GM19468 (cell line): ENCODE measurements around the gene NUBP2.

Experiments
- ATAC-seq: cut with Tn5 transposase; IDR thresholded peaks from one replicate; pipeline ENCODE4 v1.9.1; 2021; ENCODE audit warnings: mild to moderate bottlenecking, moderate library complexity, moderate number of reproducible peaks; ENCODE audit not compliant: unreplicated experiment; ENCODE audit errors: extremely low read depth

NUBP2 gene

GRCh38 chr16:1770328-1771187 lies 12.2 kb upstream of the NUBP2 start:
- ATAC-seq = no peak

DNA sequence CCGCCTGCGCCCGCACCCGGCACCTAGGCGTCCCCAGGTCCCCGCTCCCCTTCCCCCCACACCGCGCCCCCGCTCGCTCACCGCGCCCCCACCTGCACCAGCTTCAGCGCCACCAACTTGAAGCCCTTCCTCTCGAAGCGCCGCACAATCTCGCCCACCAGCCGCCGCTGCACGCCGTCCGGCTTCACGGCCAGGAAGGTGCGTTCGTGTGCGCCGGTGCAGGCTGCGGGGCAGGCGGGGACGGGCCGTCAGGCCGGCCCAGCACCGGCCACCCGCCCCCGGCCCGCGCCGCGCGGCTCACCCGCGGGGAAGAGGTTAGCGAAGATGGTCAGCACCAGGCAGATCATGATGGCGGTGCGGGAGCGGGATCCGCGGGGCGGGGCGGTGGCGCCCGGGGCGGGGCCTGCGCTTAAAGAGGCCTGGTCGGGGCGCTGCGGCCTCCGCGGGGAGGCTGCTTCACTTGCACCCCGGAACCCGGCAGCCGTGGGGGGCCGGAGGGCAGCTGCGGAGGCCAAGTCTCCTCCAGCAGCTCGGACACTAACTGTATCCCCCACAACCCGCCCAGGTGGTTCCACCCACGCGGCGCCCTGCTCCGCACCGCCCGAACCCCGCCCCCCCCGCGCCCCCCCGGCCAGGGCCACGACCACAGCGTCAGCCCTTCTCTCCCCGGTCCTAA lies 11.4 kb upstream of the NUBP2 start, which contains the start of gene NME3:
Gene NME3, minus strand, starts transcription at position 356 of the 676 bp plus-strand sequence. Its CDS starts 9 bp downstream, at position 347.
- ATAC-seq = no peak

- no peak for ATAC-seq
Observed at GRCh38 chr16:1771864-1772361, 10.8 kb upstream of the NUBP2 start.

DNA sequence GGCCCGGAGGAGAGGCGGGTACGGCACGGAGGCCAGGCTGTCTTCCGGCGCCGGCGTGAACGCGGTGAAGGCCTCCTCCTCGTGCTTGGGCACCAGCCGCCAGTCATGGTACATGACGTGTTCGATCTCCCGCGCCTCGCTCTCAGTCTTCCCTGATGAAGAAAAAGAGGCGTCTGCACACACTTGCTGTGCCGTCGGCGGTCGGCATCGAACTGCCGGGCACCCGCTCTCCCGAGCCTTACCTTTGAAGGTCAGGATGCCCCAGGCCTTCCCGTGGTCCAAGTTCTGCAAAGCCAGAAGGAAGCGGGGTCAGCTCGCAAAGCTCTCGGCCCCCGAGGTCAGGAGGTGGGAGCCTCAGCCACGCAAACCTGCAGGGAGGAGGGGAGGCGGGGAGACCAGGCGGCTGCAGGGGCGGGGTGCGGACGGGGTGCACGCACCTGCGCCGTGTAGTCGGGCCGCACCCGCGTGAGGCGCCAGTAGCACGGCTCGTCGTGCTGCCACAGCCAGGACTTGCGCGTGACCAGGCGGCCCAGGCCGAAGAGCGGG lies 10.3 kb upstream of the NUBP2 start, which contains the start of gene EME2:
Gene EME2, plus strand, starts transcription at position 449 of the 546 bp plus-strand sequence. CDS start 418 bp downstream, outside the sequence.
- no peak for ATAC-seq

GRCh38 chr16:1772908-1773702 lies 9.7 kb upstream of the NUBP2 start, which contains the start of gene MRPS34:
Gene MRPS34, minus strand, starts transcription at chr16:1773134. Its CDS starts 15 bp downstream, at chr16:1773119.
- peak; percentile 27 for ATAC-seq

DNA sequence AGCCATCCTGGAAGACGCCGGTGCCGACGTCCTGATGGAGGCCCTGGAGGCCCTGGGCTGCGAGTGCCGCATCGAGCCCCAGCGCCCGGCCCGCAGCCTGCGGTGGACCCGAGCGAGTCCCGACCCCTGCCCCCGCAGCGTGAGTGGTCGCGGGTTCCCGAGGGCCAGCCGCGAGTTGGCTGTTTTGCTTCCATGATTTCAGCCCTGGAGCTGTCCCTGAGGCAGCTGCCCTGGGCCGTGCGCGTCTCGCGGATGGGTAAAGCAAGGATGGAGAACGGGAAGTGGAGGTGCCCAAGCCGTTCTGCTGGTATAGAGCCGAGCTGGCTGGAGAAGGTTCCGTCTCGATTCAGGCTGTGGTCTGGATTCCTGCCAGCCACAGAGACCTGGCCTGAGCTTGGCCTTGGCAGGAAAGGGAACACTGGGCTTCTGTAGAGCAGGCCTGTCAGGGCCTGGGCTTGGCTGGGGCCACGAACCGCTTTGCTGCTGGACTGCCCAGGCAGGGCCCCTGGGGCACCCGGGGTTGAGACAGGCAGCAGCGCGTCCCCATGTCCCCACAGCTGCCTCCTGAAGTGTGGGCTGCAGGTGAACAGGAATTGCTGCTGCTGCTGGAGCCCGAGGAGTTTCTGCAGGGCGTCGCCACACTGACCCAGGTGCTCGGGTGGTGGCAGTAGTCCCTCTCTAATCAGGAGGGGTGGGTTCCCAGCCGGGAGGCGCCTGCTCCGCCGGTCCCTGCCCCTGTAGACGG lies 8.9 kb upstream of the NUBP2 start:
- ATAC-seq = no peak

DNA sequence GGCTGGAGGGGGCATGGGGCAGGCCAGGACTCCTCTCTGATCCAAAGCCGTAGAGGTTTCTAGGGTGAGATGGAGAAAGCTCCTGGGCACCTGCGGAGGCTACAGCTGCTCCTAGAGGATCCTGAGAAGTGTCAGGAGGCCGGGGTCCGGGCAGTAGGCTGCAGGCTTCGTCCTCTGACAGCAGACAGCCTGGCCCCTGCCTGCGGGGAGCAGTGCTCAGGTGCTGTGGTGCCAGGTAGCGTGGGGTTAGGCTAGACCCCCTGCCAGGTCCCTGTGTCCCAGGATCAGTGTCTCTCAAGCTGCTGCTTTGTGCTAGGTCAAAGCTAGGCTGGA lies 8.3 kb upstream of the NUBP2 start:
- ATAC-seq = no peak

- no peak for ATAC-seq
Observed at GRCh38 chr16:1775006-1775845, 7.5 kb upstream of the NUBP2 start.

DNA sequence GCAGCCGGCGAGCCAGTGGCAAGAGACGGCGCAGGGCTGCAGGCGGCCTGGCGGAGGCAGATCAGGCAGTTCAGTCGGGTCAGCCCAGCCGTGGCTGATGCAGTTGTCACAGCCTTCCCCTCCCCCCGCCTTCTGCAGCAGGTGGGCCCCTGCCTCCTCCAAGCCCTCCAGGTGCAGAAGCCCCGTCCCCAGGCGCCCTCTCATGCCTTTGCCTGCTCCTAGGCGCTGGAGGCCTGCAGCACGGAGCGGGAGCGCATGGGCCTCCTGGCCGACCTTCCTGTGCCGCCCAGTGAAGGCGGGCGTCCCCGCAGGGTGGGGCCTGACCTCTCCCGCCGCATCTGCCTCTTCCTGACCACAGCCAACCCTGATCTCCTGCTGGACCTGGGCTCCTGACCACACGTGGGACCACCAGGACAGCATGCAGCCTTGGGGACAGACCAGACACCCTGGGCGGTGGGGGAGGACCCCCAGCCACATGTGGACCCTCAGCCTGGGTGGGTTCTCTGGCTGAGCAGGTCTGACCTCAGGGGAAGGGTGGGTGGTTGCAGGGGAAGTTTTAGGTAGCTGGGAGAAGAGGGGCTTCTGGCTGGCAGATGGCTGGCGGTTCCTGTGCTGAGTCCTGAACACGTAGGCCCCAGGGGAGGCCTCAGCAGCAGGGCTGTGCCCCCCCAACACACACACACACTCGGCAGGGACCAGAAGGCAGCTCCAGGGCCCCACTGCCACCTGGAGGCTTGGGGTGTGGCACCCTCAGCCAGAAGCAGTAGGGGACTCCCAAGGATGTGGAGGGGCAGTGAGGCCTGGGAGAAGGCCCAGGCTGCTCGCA lies 6.7 kb upstream of the NUBP2 start:
- ATAC-seq = no peak

DNA sequence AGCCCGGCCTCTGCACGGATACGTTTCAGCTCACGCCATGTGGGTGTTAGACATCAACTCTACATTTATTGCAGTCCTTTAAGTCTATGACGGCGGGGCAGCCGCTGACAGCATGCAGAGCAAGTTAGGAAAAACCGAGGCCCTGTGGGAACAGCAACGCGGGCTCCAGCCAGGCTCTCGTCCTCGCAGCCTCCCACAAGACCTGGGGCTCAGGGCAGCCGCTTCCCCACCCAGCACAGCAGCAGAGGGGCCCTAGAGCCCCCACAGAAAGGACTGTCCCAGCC lies 6.1 kb upstream of the NUBP2 start:
- ATAC-seq = no peak

GRCh38 chr16:1776991-1777374 lies 5.8 kb upstream of the NUBP2 start:
- ATAC-seq = no peak

DNA sequence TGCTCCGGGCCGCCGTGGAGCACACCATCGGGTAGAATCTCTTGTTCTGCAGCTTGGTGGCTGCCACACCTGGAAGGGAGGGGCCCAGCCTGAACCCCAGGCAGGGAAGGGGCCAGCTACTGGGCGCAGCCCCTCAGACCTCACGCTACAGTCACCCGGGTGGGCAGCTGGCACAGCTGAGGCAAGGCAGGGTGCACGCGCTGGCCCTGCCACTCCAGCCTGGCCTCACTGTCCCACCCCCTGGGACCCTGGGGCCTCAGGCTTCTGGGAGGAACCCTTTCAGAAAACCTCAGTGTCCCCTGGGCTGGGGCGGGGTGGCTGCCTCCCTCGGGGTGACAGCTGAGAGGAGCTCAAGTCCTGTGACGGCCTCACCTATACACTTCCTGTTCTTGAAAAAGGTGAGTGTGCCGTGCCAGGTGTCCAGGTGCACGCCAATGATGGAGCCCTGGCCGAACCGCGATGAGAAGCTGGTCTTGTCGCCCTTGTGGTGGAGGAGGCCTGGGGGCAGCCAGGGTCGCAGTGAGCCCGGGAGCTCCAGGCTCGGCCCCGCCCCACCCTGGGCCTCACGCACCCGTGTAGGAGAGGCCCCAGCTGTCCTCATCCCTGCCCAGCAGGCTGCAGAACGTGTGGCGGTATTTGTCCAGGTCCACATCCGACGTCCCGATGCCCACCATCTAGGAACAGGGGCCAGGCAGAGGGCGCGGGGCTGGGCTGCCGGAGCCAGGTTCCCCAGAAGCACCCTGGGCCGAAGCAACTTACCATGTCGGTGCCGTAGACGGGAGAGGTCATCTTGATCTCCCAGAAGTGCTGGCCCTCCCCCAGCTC lies 5.2 kb upstream of the NUBP2 start:
- no peak for ATAC-seq

DNA sequence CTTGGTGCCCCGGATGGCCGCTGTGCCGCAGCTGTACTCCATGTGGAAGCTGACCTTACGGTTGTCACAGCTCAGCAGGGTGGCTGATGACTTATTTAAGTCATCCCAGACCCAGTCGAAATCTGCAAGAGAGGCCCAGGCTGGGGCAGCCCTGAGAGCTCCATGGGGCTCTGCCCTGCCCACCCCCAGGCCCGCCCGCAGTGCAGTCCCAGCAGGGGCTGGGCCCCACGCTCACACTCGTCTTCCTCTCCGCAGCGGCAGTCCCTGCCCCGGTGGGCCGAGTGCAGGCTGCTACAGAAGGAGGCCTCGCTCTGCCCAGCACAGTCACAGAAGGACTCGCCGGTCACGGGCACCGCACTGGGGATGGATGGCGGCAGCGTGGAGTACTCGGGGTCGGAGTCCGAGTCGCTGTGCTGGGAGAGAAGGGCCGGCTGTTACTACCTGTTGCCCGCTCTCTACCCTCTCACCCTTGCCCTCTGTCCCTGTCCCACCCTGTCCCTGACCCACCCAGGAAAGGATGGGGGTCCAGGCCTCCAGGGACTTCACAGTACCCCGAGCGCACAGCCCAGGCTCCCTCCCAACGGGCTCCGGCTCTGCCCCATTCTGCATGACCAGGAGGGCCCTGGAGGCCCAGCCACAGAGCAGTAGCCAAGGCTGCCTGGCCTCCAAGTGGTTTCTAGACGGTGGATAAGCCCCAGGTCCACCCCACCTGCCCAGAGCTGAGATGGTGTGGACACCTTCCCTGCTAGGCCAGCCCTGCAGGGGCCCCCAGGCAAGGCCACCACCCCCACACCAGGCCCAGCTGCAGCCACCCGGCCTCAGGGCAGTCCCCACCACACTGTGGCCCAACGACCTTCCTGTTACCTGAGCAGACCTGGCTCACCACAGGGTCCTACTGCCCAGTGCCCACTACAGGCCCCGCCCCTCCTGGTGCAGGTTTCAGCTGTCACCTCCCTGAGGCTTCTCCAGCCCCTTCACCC lies 4.3 kb upstream of the NUBP2 start:
- ATAC-seq = no peak

DNA sequence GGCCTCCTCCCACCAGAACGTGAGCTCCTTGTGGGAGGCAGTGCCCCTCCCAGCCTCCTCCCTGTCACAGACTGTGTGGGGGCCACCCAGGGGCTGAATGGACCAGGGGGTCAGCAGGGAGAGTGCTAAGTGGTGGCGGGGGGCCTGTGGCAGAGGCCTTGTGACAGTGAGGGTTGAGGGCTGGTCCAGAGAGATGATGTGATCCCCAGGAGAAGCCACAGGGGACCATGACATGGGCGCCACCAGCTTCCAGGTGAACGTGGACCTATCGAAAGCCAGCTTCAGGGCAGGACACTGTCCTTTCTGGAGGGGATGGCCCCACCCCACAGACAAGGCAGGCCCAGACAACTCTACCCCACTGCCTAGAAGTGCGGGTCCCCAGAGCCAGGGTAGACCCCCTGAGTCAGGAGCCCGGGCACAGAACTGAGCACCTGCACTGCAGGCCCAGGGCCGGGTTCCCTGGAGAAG lies 3.5 kb upstream of the NUBP2 start:
- no peak for ATAC-seq

- no peak for ATAC-seq
Observed at GRCh38 chr16:1779741-1780676, 2.8 kb upstream of the NUBP2 start.
